Hepatocyte (in vitro differentiated cells): ENCODE measurements around the gene ATXN1.
"Not testable (repeated sequence)": the region's sequence is repeated elsewhere in the genome, so short reads cannot be mapped to it uniquely, and the experiment has no call there.

ENCODE experiments used
- CTCF ChIP-seq: fragments of 200-600 bp; sonication (generic); IDR thresholded peaks from 2 replicates; pipeline ENCODE4 v1.5.1; 2016; ENCODE audit warnings: antibody characterized with exemption, mild to moderate bottlenecking; ENCODE audit not compliant: poor library complexity
- EZH2 ChIP-seq: fragments of 200-600 bp; sonication (generic); IDR thresholded peaks from 2 replicates; pipeline ENCODE4 v1.6.1; 2016; ENCODE audit warnings: antibody characterized with exemption, mild to moderate bottlenecking, borderline replicate concordance

- TF ChIP-seq CTCF, EZH2: not testable (repeated sequence)
Measured at GRCh38 chr6:16406538-16406937, 354.7 kb downstream of the ATXN1 start.
